Neural cell (in vitro differentiated cells): ENCODE results near the gene STPG4. TPM values are rescaled to one million over a fixed set of nuclear protein-coding genes. Genes with fewer than 3 reads are reported as not detected.
"Not testable (repeated sequence)": the region's sequence is repeated elsewhere in the genome, so short reads cannot be mapped to it uniquely, and the experiment has no call there.

ENCODE experiments used
- H2AFZ ChIP-seq: fragments of 200-600, 300-800 bp; sonication (generic), shearing (Covaris generic); 2 replicates; pipeline ENCODE4 v1.6.0; 2014; ENCODE audit warnings: low read depth, mild to moderate bottlenecking, antibody characterized with exemption, low read length, moderate library complexity
- H3F3A ChIP-seq: fragments of 200-600 bp; shearing (Covaris generic); 2 replicates; pipeline ENCODE4 v1.6.1; 2016; ENCODE audit warnings: mild to moderate bottlenecking, moderate library complexity, mixed read lengths, antibody characterized with exemption, low read length; ENCODE audit not compliant: insufficient read depth, poor library complexity, severe bottlenecking
- H3K27ac ChIP-seq: fragments of 200-600, 300-800 bp; sonication (generic), shearing (Covaris generic); 2 replicates; pipeline ENCODE4 v1.5.1; 2014; ENCODE audit warnings: mild to moderate bottlenecking, low read length, moderate library complexity
- H3K27me3 ChIP-seq: fragments of 300-800, 200-600 bp; sonication (generic), shearing (Covaris generic); 2 replicates; pipeline ENCODE4 v1.6.0; 2014; ENCODE audit warnings: mild to moderate bottlenecking, low read depth, low read length, moderate library complexity; ENCODE audit not compliant: insufficient read depth
- H3K36me3 ChIP-seq: fragments of 300-800, 200-600 bp; sonication (generic), shearing (Covaris generic); 2 replicates; pipeline ENCODE4 v1.5.1; 2014; ENCODE audit warnings: mild to moderate bottlenecking, antibody characterized with exemption, low read length, moderate library complexity; ENCODE audit not compliant: insufficient read depth
- H3K4me2 ChIP-seq: fragments of 300-800, 200-600 bp; sonication (generic), shearing (Covaris generic); 2 replicates; pipeline ENCODE4 v1.6.0; 2014; ENCODE audit warnings: mild to moderate bottlenecking, low read length
- H3K4me3 ChIP-seq: fragments of 300-800, 200-600 bp; sonication (generic), shearing (Covaris generic); 2 replicates; pipeline ENCODE4 v1.5.1; 2014; ENCODE audit warnings: mild to moderate bottlenecking, low read length, moderate library complexity
- H3K79me2 ChIP-seq: fragments of 200-600 bp; shearing (Covaris generic); replicated peaks from 2 replicates; pipeline ENCODE4 v1.6.0; 2014; ENCODE audit warnings: mild to moderate bottlenecking, low read length, moderate library complexity; ENCODE audit not compliant: insufficient read depth
- H3K9ac ChIP-seq: fragments of 300-800, 200-600 bp; sonication (generic), shearing (Covaris generic); 2 replicates; pipeline ENCODE4 v1.6.1; 2016; ENCODE audit warnings: mild to moderate bottlenecking, low read length, mixed read lengths
- H3K9me2 ChIP-seq: fragments of 200-600 bp; shearing (Covaris generic); 2 replicates; pipeline ENCODE4 v1.6.1; 2016; ENCODE audit warnings: mild to moderate bottlenecking, low read length, mixed read lengths; ENCODE audit not compliant: insufficient read depth
- H3K9me3 ChIP-seq: fragments of 200-600, 300-800 bp; sonication (generic), shearing (Covaris generic); 2 replicates; pipeline ENCODE4 v1.6.1; 2016; ENCODE audit warnings: mild to moderate bottlenecking, mixed run types, low read length, moderate library complexity, mixed read lengths
- H4K20me1 ChIP-seq: fragments of 200-600 bp; shearing (Covaris generic); 2 replicates; pipeline ENCODE4 v1.6.1; 2016; ENCODE audit warnings: mild to moderate bottlenecking, mixed run types; ENCODE audit not compliant: insufficient read depth
- EP300 ChIP-seq: fragments of 450-650 bp; conservative IDR thresholded peaks from 2 replicates; pipeline ENCODE4 v1.6.1; 2014; ENCODE audit warnings: antibody characterized with exemption, mild to moderate bottlenecking, moderate library complexity; ENCODE audit not compliant: poor library complexity, severe bottlenecking
- EZH2 ChIP-seq: fragments of 200-600, 300-800 bp; shearing (Covaris generic), sonication (generic); IDR thresholded peaks from 2 replicates; pipeline ENCODE4 v1.6.1; 2014; ENCODE audit warnings: antibody characterized with exemption, low read length, borderline replicate concordance, mild to moderate bottlenecking; ENCODE audit not compliant: insufficient read depth, poor library complexity, severe bottlenecking
- MXI1 ChIP-seq: fragments of 450-650 bp; conservative IDR thresholded peaks from 2 replicates; pipeline ENCODE4 v1.6.1; 2014; ENCODE audit warnings: antibody characterized with exemption, mild to moderate bottlenecking; ENCODE audit not compliant: poor library complexity, severe bottlenecking
- POLR2AphosphoS5 ChIP-seq: IDR thresholded peaks from 2 replicates; pipeline ENCODE4 v1.6.1; 2012
- RAD21 ChIP-seq: fragments of 450-650 bp; conservative IDR thresholded peaks from 2 replicates; pipeline ENCODE4 v1.6.1; 2014; ENCODE audit warnings: antibody characterized with exemption, mild to moderate bottlenecking, moderate library complexity
- SMC3 ChIP-seq: fragments of 450-650 bp; conservative IDR thresholded peaks from 2 replicates; pipeline ENCODE4 v1.6.1; 2014; ENCODE audit warnings: antibody characterized with exemption, mild to moderate bottlenecking, moderate library complexity; ENCODE audit not compliant: poor library complexity
- TAF1 ChIP-seq: IDR thresholded peaks from 2 replicates; pipeline ENCODE4 v1.6.1; 2012; ENCODE audit warnings: low read depth
- polyA plus RNA-seq: library from polyadenylated mRNA; depleted of rRNA; stranded (reverse); fragments of >200 nt; gene quantifications from 2 replicates; pipeline ENCODE4 v1.2.3, GENCODE V29; 2014
- TF ChIP-seq, protein P1 (sequence below): fragments of 450-650 bp; IDR thresholded peaks from 2 replicates; pipeline ENCODE4 v1.5.1; 2014; ENCODE audit warnings: antibody characterized with exemption, mild to moderate bottlenecking, moderate library complexity; ENCODE audit not compliant: poor library complexity, severe bottlenecking
- TF ChIP-seq, protein P2 (sequence below): IDR thresholded peaks from 2 replicates; pipeline ENCODE4 v1.6.1; 2012; ENCODE audit warnings: borderline replicate concordance

STPG4 gene
- polyA plus RNA-seq, 1 donor from 2014 or later = not detected

- Histone ChIP-seq H3K27ac (no peak overlapping the region), H3K9me2 (no peaks in the 10 kb centered on the region), H3K9me3 (peaks cover 6% of the 10 kb centered on the region), H3K4me3 (no peak overlapping the region), H3K36me3 (no peaks in the 10 kb centered on the region), H3K27me3 (no peaks in the 10 kb centered on the region), H4K20me1 (no peaks in the 10 kb centered on the region), H3K4me2 (no peak overlapping the region), H3K79me2 (no peaks in the 10 kb centered on the region), H3K9ac (no peak overlapping the region), H2AFZ (no peak overlapping the region), H3F3A (no peaks in the 10 kb centered on the region)
- no peak for TF ChIP-seq SMC3
These were observed 28.3 kb downstream of the STPG4 start for GRCh38 chr2:47126783-47127182.

DNA sequence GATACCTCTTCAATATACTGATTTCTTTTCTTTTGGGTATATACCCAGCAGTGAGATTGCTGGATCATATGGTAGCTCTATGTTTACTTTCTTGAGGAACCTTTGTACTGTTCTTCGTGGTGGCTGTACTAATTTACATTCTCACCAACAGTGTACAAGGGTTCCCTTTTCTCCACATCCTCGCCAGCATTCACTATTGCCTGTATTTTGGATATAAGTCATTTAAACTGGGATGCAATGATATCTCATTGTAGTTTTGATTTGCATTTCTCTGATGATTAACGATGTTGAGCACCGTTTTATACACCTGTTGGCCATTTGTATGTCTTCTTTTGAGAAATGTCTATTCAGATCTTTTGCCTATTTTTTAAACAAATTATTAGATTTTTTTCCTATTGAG is 30.4 kb downstream of the STPG4 start:
- not testable (repeated sequence) for H3K9me2 ChIP-seq, H4K20me1 ChIP-seq, H3K36me3 ChIP-seq, H3K27me3 ChIP-seq, H3K4me2 ChIP-seq, H3K4me3 ChIP-seq, H2AFZ ChIP-seq, H3F3A ChIP-seq, H3K79me2 ChIP-seq, H3K9me3 ChIP-seq, H3K27ac ChIP-seq, H3K9ac ChIP-seq

- not testable (repeated sequence) for H3K4me3 ChIP-seq, H3K79me2 ChIP-seq, H3K36me3 ChIP-seq, H3K27ac ChIP-seq, H3K9me2 ChIP-seq, H3K27me3 ChIP-seq, H3K4me2 ChIP-seq, H4K20me1 ChIP-seq, H3K9ac ChIP-seq, H3K9me3 ChIP-seq, H3F3A ChIP-seq, H2AFZ ChIP-seq
These were observed 34.7 kb downstream of the STPG4 start for GRCh38 chr2:47120424-47120823.

GRCh38 chr2:47119001-47119400 is 36.1 kb downstream of the STPG4 start:
- H3K4me3 ChIP-seq = no peak overlapping the region
- no peaks in the 10 kb centered on the region for H3K27me3 ChIP-seq
- no peaks in the 10 kb centered on the region for H3K79me2 ChIP-seq
- H3K9me2 ChIP-seq = no peaks in the 10 kb centered on the region
- no peak overlapping the region for H3K27ac ChIP-seq
- H3K4me2 ChIP-seq = no peak overlapping the region
- no peaks in the 10 kb centered on the region for H4K20me1 ChIP-seq
- H2AFZ ChIP-seq = no peak overlapping the region
- H3K9me3 ChIP-seq = no peaks in the 10 kb centered on the region
- TF ChIP-seq RAD21 (no peak), SMC3 (no peak), POLR2AphosphoS5 (no peak), MXI1 (no peak), EP300 (no peak), EZH2 (no peak), TAF1 (no peak)
- TF ChIP-seq, protein P1, sequence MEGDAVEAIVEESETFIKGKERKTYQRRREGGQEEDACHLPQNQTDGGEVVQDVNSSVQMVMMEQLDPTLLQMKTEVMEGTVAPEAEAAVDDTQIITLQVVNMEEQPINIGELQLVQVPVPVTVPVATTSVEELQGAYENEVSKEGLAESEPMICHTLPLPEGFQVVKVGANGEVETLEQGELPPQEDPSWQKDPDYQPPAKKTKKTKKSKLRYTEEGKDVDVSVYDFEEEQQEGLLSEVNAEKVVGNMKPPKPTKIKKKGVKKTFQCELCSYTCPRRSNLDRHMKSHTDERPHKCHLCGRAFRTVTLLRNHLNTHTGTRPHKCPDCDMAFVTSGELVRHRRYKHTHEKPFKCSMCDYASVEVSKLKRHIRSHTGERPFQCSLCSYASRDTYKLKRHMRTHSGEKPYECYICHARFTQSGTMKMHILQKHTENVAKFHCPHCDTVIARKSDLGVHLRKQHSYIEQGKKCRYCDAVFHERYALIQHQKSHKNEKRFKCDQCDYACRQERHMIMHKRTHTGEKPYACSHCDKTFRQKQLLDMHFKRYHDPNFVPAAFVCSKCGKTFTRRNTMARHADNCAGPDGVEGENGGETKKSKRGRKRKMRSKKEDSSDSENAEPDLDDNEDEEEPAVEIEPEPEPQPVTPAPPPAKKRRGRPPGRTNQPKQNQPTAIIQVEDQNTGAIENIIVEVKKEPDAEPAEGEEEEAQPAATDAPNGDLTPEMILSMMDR = no peak
- TF ChIP-seq, protein P2, sequence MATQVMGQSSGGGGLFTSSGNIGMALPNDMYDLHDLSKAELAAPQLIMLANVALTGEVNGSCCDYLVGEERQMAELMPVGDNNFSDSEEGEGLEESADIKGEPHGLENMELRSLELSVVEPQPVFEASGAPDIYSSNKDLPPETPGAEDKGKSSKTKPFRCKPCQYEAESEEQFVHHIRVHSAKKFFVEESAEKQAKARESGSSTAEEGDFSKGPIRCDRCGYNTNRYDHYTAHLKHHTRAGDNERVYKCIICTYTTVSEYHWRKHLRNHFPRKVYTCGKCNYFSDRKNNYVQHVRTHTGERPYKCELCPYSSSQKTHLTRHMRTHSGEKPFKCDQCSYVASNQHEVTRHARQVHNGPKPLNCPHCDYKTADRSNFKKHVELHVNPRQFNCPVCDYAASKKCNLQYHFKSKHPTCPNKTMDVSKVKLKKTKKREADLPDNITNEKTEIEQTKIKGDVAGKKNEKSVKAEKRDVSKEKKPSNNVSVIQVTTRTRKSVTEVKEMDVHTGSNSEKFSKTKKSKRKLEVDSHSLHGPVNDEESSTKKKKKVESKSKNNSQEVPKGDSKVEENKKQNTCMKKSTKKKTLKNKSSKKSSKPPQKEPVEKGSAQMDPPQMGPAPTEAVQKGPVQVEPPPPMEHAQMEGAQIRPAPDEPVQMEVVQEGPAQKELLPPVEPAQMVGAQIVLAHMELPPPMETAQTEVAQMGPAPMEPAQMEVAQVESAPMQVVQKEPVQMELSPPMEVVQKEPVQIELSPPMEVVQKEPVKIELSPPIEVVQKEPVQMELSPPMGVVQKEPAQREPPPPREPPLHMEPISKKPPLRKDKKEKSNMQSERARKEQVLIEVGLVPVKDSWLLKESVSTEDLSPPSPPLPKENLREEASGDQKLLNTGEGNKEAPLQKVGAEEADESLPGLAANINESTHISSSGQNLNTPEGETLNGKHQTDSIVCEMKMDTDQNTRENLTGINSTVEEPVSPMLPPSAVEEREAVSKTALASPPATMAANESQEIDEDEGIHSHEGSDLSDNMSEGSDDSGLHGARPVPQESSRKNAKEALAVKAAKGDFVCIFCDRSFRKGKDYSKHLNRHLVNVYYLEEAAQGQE = no peak
- no peak overlapping the region for H3K9ac ChIP-seq
- no peaks in the 10 kb centered on the region for H3K36me3 ChIP-seq
- no peaks in the 10 kb centered on the region for H3F3A ChIP-seq
